ENCODE data around the gene HIVEP1.

DNA sequence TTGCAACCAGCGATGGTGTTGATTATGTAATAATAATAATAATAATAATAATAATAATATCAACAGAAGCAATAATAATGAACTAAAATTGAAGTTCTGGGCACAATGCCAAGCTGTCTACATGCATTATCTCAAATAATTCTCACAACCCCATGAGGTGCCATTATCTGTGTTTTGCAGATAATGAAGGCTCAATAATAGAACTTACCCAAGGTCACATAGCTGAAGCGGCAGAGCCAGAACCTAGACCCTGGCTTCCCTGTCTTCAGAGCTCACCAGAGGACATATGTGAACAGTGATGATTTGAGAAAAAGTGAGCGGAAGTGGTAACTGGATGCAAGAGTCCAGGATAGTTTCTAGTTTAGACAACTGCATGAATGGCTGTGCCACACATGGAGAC, 91.0 kb downstream of the HIVEP1 start:
- TF ChIP-seq, protein P1, sequence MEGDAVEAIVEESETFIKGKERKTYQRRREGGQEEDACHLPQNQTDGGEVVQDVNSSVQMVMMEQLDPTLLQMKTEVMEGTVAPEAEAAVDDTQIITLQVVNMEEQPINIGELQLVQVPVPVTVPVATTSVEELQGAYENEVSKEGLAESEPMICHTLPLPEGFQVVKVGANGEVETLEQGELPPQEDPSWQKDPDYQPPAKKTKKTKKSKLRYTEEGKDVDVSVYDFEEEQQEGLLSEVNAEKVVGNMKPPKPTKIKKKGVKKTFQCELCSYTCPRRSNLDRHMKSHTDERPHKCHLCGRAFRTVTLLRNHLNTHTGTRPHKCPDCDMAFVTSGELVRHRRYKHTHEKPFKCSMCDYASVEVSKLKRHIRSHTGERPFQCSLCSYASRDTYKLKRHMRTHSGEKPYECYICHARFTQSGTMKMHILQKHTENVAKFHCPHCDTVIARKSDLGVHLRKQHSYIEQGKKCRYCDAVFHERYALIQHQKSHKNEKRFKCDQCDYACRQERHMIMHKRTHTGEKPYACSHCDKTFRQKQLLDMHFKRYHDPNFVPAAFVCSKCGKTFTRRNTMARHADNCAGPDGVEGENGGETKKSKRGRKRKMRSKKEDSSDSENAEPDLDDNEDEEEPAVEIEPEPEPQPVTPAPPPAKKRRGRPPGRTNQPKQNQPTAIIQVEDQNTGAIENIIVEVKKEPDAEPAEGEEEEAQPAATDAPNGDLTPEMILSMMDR (IDR thresholded peaks at IDR 0.05; ENCODE audit: low read depth, low read length), result no peak
- no peak for TF ChIP-seq POLR2A (IDR thresholded peaks at IDR 0.05; ENCODE audit: extremely low read depth, insufficient read length)
- TF ChIP-seq MYC (IDR thresholded peaks at IDR 0.05; ENCODE audit: low read depth, low read length), result no peak
- no peak for TF ChIP-seq MAX (IDR thresholded peaks at IDR 0.05; ENCODE audit: low read depth, low read length)

All from NB4 (cell line).